ENCODE results near the gene DHX57.

The DHX57 gene

DNA sequence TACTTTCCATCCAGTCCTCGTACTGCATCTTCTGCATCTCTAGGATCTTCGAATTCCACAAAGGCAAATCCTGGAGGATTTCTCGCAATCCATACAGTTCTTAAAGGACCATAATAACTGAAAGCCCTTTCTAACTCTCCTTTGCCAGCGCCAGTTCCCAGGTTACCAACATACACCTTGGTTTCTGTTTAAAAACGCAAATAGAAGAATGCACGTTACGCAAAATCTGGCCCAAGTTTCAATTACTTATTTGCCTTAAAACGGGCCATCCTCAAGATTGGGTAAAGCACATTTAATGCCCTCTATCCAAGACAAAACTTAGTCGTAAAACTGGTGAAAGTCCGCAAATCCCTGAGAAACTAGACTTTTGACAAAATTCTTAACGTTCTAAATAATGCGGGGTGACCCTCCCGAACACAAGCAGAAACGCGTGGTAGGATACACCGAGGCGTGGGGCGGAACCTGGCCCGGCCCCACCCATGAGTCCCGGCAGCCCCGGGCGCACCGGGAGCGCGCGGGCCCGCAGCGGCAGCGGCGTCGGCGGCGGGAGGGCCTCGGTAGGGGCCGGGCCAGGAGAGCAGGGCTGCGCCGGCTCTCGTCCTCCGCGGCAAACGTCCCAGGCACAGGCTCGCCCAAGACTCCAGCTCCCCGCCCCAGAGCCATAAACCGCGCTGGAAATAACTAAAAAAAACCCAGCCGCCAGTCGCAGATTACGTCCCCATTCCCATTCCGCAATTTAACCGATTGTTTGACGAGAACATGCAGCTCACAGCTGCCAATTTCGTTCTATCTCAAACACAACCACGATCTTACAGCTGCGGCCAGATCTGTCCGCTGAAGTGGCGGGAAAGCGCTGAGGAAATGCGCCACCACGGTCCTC lies 125.5 kb downstream of the DHX57 start:
- peak; percentile 21 for DNase-seq

DNA sequence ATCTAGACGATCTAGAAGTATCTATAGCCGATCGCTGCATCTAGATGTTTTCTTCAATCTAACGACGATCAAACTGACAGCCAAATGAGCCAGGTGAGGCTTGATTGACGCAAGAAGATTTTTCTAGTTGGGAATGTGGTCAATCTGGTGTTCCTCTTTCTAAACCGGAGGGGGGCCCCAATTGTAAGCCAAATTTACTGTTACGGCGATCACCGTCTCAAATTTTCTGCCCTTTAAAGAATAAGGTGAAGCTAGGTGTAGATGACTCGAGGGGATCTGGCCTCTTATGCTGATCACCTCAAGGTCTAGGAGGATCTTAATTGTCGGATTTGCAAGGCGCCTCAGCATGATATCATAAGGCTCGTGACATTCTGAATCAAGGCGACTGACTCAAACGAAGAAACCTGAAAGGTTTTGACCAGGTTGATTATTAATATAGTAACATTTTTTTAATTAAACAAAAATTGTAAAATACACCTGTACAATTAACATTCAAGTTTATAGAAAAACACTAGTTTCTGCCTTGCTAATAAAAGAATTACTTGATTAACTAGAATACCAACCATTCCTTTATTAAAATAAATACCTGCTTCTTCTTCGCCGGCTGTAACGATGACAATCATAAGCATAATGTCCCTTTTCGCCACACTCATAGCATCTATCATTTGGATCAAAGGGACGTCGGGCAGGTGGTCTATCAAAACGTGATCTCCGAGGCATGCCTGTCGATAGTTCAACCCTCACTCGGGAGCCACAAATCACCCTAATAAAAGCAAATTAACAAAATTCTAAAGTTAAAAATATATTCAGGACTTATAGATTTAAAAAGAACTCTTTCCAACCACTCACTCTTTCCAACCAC lies 126.6 kb downstream of the DHX57 start:
- DNase-seq = no peak

DNA sequence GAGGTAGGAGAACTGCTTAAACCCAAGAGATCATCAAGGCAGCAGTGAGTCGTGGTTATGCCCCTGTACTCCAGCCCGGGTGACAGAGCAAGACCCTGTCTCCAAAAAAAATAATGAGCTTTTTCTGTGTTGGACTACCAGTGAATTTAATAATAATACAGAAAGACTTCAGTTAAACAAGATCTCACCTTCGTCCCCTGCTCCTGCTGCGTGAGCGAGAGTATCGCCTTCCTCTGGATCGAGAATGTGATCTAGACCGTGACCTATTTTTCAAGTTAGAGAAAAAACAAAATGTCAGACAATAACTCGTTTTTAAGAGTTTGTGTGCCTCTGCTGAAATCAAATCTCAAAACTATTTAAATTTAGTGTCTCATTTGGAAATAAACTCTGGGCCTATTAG lies 127.3 kb downstream of the DHX57 start:
- DNase-seq = no peak

DNA sequence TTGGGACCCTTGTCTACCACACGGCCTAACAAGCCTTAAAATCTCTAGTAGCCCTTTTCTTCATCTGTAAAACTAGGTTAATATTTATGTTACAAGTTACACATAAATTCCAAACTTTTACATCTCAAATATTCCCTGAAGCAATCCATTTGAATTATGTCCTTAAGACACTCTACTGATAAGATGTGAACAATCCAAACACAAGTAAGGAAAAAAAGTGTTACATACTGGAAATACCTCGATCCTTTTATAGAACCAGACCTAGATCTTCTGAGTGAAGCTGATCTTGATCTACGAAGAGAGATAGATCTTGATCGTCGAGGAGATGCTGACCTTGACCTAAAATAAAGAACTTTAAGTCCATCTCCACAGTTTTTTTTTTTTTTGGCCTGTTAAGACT lies 127.9 kb downstream of the DHX57 start:
- DNase-seq = no peak
